GM18505 (cell line): Measurements from ENCODE around the gene ITPR1.

Source experiments
- ATAC-seq: cut with Tn5 transposase; IDR thresholded peaks from one replicate; pipeline ENCODE4 v1.9.1; 2021; ENCODE audit not compliant: unreplicated experiment
- POLR2A ChIP-seq: IDR thresholded peaks from 4 replicates; pipeline ENCODE4 v1.6.1; 2011; ENCODE audit warnings: borderline replicate concordance; ENCODE audit not compliant: insufficient read depth, insufficient read length; ENCODE audit errors: extremely low read depth

Gene ITPR1

GRCh38 chr3:4509983-4510755 lies 17.0 kb downstream of the ITPR1 start:
- ATAC-seq: no peak

GRCh38 chr3:4511491-4512262 lies 18.5 kb downstream of the ITPR1 start:
- ATAC-seq: no peak
- TF ChIP-seq POLR2A: no peak

More at GRCh38 chr3:4509983-4510755, 17.0 kb downstream of the ITPR1 start:
- no peak for TF ChIP-seq POLR2A

GRCh38 chr3:4512895-4513616 lies 19.9 kb downstream of the ITPR1 start:
- ATAC-seq: no peak
- TF ChIP-seq POLR2A: no peak

GRCh38 chr3:4514321-4514720 lies 21.2 kb downstream of the ITPR1 start:
- no peak for ATAC-seq
- no peak for TF ChIP-seq POLR2A

- ATAC-seq: no peak
- no peak for TF ChIP-seq POLR2A
These were observed 21.8 kb downstream of the ITPR1 start for GRCh38 chr3:4514916-4515315.

GRCh38 chr3:4515916-4516579 lies 22.9 kb downstream of the ITPR1 start:
- ATAC-seq: no peak
- no peak for TF ChIP-seq POLR2A

GRCh38 chr3:4517093-4517492 lies 23.9 kb downstream of the ITPR1 start:
- no peak for ATAC-seq
- no peak for TF ChIP-seq POLR2A

GRCh38 chr3:4517643-4518311 lies 24.6 kb downstream of the ITPR1 start:
- no peak for ATAC-seq
- no peak for TF ChIP-seq POLR2A

- TF ChIP-seq POLR2A: no peak
These were observed 27.1 kb downstream of the ITPR1 start for GRCh38 chr3:4520033-4520816.

GRCh38 chr3:4522947-4523346 lies 29.8 kb downstream of the ITPR1 start:
- no peak for TF ChIP-seq POLR2A
- no peak for ATAC-seq

More at GRCh38 chr3:4520033-4520816, 27.1 kb downstream of the ITPR1 start:
- ATAC-seq: no peak

GRCh38 chr3:4523710-4524698 lies 30.9 kb downstream of the ITPR1 start:
- TF ChIP-seq POLR2A: no peak
- no peak for ATAC-seq
